Endothelial cell of umbilical vein (primary cell): ENCODE measurements around the gene PLPPR4.

Experiments used
- EZH2 ChIP-seq: IDR thresholded peaks from 2 replicates; pipeline ENCODE4 v1.6.1; 2012; ENCODE audit warnings: borderline replicate concordance, low read depth, mild to moderate bottlenecking, moderate library complexity, low read length, inconsistent platforms; ENCODE audit not compliant: severe bottlenecking
- POLR2A ChIP-seq: IDR thresholded peaks from 2 replicates; pipeline ENCODE4 v1.6.1; 2012; ENCODE audit warnings: low read depth, mild to moderate bottlenecking, control low read depth, low read length

DNA sequence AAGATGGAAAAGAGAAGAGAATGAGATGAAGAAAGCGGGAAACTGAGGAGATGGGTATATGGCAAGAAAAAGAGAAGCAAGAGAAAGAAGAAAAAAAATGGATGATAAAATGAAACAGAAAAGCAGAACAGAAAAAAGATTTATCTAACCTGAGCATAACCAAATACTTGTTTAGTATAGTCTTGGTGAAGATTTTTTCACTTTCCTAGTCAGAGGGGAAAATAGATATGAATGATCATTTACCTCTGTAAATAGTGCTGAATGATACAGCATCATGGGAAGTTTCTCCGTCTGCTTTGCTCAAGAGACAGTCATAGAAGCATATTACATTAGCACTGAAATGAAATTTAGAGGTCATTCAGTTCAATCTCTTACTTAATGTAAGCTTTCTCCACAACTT, 36.1 kb upstream of the PLPPR4 start:
- TF ChIP-seq POLR2A (no peak), EZH2 (no peak)
